Upper lobe of right lung (tissue), 1 donor: ENCODE data around the gene UPF2. TPM values are rescaled to one million over a fixed set of nuclear protein-coding genes. Genes with fewer than 3 reads are reported as not detected.

Experiments
- ATAC-seq: fragments of 200-7000 bp; cut with Tn5 transposase; one replicate; pipeline ENCODE4 v1.9.1; 2020; ENCODE audit warnings: mild to moderate bottlenecking, moderate library complexity
- DNase-seq: peaks from one replicate; pipeline ENCODE4 v3.0.0-alpha.2; 2020
- H3K27ac ChIP-seq: fragments of 200-600 bp; one replicate; pipeline ENCODE4 v1.8.0; 2022
- H3K27me3 ChIP-seq: fragments of 200-600 bp; one replicate; pipeline ENCODE4 v1.8.0; 2022; ENCODE audit warnings: mild to moderate bottlenecking
- H3K36me3 ChIP-seq: fragments of 200-600 bp; one replicate; pipeline ENCODE4 v1.8.0; 2022
- H3K4me1 ChIP-seq: fragments of 200-600 bp; one replicate; pipeline ENCODE4 v1.8.0; 2022
- H3K4me3 ChIP-seq: fragments of 200-600 bp; one replicate; pipeline ENCODE4 v1.8.0; 2022; ENCODE audit warnings: mild to moderate bottlenecking
- H3K9me3 ChIP-seq: fragments of 200-600 bp; one replicate; pipeline ENCODE4 v1.8.0; 2022
- intact Hi-C: fragments of 100-400 bp; cut with DNase I; formaldehyde crosslinking; loops from one replicate; pipeline ENCODE4 v1.11.0; 2022
- total RNA-seq: library from RNA; stranded (reverse); fragmentation: NEBNext Ultra II Directional; extraction: Animal tissue kit (Norgen Biotek cat#: 25700); gene quantifications from one replicate; pipeline ENCODE4 v1.2.1, GENCODE V29; 2021
- TF ChIP-seq, protein P1 (sequence below): fragments of 200-600 bp; IDR thresholded peaks from one replicate; pipeline ENCODE4 v1.8.0; 2022; ENCODE audit warnings: antibody characterized with exemption
- donor health status: DM: no; HTN: yes; CAD: no; lungs with severe emphysema.

Gene UPF2
- total RNA-seq, 1 donor from 2014 or later: 20.1 TPM

DNA sequence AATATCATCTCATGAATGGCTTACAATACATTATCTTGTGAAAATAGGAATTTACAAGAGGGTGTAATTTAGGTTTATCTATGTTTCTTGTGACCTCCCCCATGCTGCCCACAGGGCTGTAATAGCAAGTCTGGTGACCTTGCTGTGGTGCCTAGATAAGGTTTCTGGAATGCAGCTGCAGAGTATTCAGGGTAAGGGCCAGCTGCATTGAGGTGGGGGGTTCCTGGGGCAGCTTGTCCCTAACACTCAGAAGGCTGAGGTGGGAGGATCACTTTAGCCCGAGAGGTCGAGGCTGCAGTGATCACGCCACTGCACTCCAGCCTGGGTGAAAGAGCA lies 20.8 kb upstream of the UPF2 start:
- H3K36me3 ChIP-seq: no peaks in the 10 kb centered on the region
- no peak overlapping the region for H3K4me3 ChIP-seq
- no peaks in the 10 kb centered on the region for H3K4me1 ChIP-seq
- DNase-seq (no peak), ATAC-seq (no peak)
- TF ChIP-seq, protein P1, sequence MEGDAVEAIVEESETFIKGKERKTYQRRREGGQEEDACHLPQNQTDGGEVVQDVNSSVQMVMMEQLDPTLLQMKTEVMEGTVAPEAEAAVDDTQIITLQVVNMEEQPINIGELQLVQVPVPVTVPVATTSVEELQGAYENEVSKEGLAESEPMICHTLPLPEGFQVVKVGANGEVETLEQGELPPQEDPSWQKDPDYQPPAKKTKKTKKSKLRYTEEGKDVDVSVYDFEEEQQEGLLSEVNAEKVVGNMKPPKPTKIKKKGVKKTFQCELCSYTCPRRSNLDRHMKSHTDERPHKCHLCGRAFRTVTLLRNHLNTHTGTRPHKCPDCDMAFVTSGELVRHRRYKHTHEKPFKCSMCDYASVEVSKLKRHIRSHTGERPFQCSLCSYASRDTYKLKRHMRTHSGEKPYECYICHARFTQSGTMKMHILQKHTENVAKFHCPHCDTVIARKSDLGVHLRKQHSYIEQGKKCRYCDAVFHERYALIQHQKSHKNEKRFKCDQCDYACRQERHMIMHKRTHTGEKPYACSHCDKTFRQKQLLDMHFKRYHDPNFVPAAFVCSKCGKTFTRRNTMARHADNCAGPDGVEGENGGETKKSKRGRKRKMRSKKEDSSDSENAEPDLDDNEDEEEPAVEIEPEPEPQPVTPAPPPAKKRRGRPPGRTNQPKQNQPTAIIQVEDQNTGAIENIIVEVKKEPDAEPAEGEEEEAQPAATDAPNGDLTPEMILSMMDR: no peak
- intact Hi-C loops: no loop called here
- no peaks in the 10 kb centered on the region for H3K27me3 ChIP-seq
- no peaks in the 10 kb centered on the region for H3K9me3 ChIP-seq
- H3K27ac ChIP-seq: no peak overlapping the region

DNA sequence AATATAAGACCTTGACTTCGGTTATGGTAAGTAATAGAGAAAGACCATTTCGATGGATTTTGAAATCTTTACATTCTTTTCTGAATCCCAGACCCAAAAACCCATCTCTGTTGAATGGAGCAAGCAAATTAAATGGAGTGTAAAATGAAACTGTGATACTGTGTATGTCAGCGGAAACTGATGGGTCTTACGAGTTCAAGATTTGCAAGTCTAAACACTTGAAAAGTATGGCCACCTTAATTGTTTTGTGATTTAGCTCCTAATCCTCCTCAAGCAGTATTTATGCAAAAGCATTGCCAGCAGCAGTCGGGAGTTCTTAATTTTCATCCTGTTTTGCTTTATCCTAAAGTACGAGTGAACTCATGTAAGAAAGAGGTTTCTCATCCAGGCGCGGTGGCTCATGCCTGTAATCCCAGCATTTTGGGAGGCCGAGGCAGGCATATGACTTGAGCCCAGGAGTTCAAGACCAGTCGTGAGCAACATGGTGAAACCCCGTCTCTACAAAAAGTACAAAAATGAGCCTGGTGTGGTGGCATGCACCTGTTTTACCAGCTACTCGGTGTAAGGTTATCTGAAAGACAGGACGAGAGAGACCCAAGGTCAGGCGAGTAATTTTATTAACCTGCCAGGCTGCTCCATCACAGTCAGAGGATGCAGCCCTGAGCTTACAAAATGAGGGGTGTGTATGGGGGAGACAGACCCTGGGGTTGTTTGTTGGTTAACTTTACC lies 20.3 kb upstream of the UPF2 start:
- TF ChIP-seq, protein P1: no peak
- Histone ChIP-seq H3K4me1 (no peaks in the 10 kb centered on the region), H3K27me3 (no peaks in the 10 kb centered on the region), H3K4me3 (no peak overlapping the region), H3K9me3 (no peaks in the 10 kb centered on the region), H3K36me3 (no peaks in the 10 kb centered on the region), H3K27ac (no peak overlapping the region)
- DNase-seq: no peak
- no peak for ATAC-seq
- intact Hi-C loops: no loop called here

- no peaks in the 10 kb centered on the region for H3K36me3 ChIP-seq
- no peak for DNase-seq
- H3K27ac ChIP-seq: no peak overlapping the region
- TF ChIP-seq, protein P1: no peak
- ATAC-seq: no peak
- H3K4me3 ChIP-seq: no peak overlapping the region
- no peaks in the 10 kb centered on the region for H3K9me3 ChIP-seq
- no peaks in the 10 kb centered on the region for H3K4me1 ChIP-seq
- intact Hi-C loops: no loop called here
- H3K27me3 ChIP-seq: no peaks in the 10 kb centered on the region
Observed at GRCh38 chr10:12061124-12061523, 18.5 kb upstream of the UPF2 start.

- Histone ChIP-seq H3K27ac (no peak overlapping the region), H3K36me3 (no peaks in the 10 kb centered on the region), H3K4me1 (peaks cover 6% of the 10 kb centered on the region), H3K27me3 (no peaks in the 10 kb centered on the region), H3K9me3 (no peaks in the 10 kb centered on the region), H3K4me3 (no peak overlapping the region)
- peak; percentile 11 for DNase-seq
- intact Hi-C loops: no loop called here
- no peak for ATAC-seq
- TF ChIP-seq, protein P1: no peak
Observed at GRCh38 chr10:12056748-12057147, 14.1 kb upstream of the UPF2 start.

DNA sequence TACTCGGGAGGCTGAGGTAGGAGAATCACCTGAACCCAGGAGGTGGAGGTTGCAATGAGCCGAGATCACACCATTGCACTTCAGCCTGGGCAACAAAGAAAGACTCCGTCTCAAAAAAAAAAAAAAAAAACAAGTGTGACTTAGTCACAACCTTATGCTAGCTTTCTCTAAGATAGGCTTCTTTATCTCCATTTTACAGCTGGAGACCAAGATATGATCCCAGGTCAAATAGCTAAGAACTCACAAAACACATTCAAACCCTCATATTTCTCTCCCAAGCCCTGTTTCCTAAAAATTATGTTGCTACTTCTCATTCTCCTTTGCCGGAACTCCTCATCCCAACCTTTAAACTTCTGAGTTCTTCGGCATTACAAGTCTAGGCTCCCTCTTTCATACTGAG lies 13.1 kb upstream of the UPF2 start:
- Histone ChIP-seq H3K27me3 (no peaks in the 10 kb centered on the region), H3K9me3 (no peaks in the 10 kb centered on the region), H3K4me1 (peaks cover 11% of the 10 kb centered on the region), H3K4me3 (no peak overlapping the region), H3K36me3 (no peaks in the 10 kb centered on the region), H3K27ac (no peak overlapping the region)
- DNase-seq: no peak
- no peak for ATAC-seq
- intact Hi-C loops: no loop called here
- TF ChIP-seq, protein P1: no peak

- no peak overlapping the region for H3K4me3 ChIP-seq
- no peaks in the 10 kb centered on the region for H3K36me3 ChIP-seq
- DNase-seq: no peak
- H3K27me3 ChIP-seq: no peaks in the 10 kb centered on the region
- no peaks in the 10 kb centered on the region for H3K9me3 ChIP-seq
- peak overlapping the region; percentile 25 for H3K27ac ChIP-seq
- peaks cover 11% of the 10 kb centered on the region for H3K4me1 ChIP-seq
- ATAC-seq: peak; percentile 54
- intact Hi-C loops: no loop called here
- TF ChIP-seq, protein P1: no peak
Observed at GRCh38 chr10:12051241-12051640, 8.6 kb upstream of the UPF2 start.
